Measurements from ENCODE around the gene ATP10A. TPM values are rescaled to one million over a fixed set of nuclear protein-coding genes. Genes with fewer than 3 reads are reported as not detected.
A peak's percentile ranks its signal among the peaks of the same experiment; 100 is the strongest.

The ATP10A gene
- total RNA-seq, 4 donors from 2014 or later = 1.4 to 10.0 (median 3.6) TPM

- in situ Hi-C loops (cut with MboI; ENCODE audit: low pct_ligation_motif_present in 1 of 4, low pct_unique_long_range_greater_than_20kb in 1 of 4, low sequenced_read_pairs in 3 of 4) = no loop called here
- DNase-seq = no peak
- WGBS, 2 donors (ENCODE audit: low coverage in 1 of 2) = 67 to 68% methylated on average over 7 to 19 of the region's 19 CpGs
These were observed 79.3 kb downstream of the ATP10A start for GRCh38 chr15:25783607-25784540.

GRCh38 chr15:25783134-25783533 lies 80.0 kb downstream of the ATP10A start:
- H3K4me1 ChIP-seq = peaks cover 4 to 25% (median 10%) of the 10 kb centered on the region in 4 donors
- in situ Hi-C loops (cut with MboI; ENCODE audit: low pct_ligation_motif_present in 1 of 4, low pct_unique_long_range_greater_than_20kb in 1 of 4, low sequenced_read_pairs in 3 of 4) = no loop called here
- 82 to 84% methylated on average over 2 to 3 of the region's 3 CpGs for WGBS, 2 donors (ENCODE audit: low coverage in 1 of 2)
- no peaks in the 10 kb centered on the region for H3K36me3 ChIP-seq
- intact Hi-C loops (cut with DNase I; ENCODE audit: low total_unique reads) = no loop called here
- H3K9me3 ChIP-seq = no peaks in the 10 kb centered on the region
- no peak overlapping the region for H3K27ac ChIP-seq
- H3K27me3 ChIP-seq = no peaks in the 10 kb centered on the region
- TF ChIP-seq EP300 (IDR thresholded peaks at IDR 0.05; ENCODE audit: low read depth) (no peak), POLR2AphosphoS5 (IDR thresholded peaks at IDR 0.05) (no peak), POLR2A (IDR thresholded peaks at IDR 0.05) (no peak)
- TF ChIP-seq, protein P1, sequence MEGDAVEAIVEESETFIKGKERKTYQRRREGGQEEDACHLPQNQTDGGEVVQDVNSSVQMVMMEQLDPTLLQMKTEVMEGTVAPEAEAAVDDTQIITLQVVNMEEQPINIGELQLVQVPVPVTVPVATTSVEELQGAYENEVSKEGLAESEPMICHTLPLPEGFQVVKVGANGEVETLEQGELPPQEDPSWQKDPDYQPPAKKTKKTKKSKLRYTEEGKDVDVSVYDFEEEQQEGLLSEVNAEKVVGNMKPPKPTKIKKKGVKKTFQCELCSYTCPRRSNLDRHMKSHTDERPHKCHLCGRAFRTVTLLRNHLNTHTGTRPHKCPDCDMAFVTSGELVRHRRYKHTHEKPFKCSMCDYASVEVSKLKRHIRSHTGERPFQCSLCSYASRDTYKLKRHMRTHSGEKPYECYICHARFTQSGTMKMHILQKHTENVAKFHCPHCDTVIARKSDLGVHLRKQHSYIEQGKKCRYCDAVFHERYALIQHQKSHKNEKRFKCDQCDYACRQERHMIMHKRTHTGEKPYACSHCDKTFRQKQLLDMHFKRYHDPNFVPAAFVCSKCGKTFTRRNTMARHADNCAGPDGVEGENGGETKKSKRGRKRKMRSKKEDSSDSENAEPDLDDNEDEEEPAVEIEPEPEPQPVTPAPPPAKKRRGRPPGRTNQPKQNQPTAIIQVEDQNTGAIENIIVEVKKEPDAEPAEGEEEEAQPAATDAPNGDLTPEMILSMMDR (IDR thresholded peaks at IDR 0.05) = no peak
- no peak overlapping the region for H3K4me3 ChIP-seq
- DNase-seq = no peak

More at GRCh38 chr15:25783607-25784540, 79.3 kb downstream of the ATP10A start:
- no peaks in the 10 kb centered on the region for H3K36me3 ChIP-seq
- H3K4me3 ChIP-seq = no peak overlapping the region
- no peaks in the 10 kb centered on the region for H3K27me3 ChIP-seq
- TF ChIP-seq POLR2AphosphoS5 (IDR thresholded peaks at IDR 0.05) = no peak
- TF ChIP-seq POLR2A (IDR thresholded peaks at IDR 0.05) = no peak
- TF ChIP-seq, protein P1 (IDR thresholded peaks at IDR 0.05) = peak in 2 of 5 experiments; percentile 11 to 17
- no peak for TF ChIP-seq EP300 (IDR thresholded peaks at IDR 0.05; ENCODE audit: low read depth)
- peaks cover 4 to 32% (median 13%) of the 10 kb centered on the region in 4 donors for H3K4me1 ChIP-seq
- intact Hi-C loops (cut with DNase I; ENCODE audit: low total_unique reads) = no loop called here
- peak overlapping the region; percentile 1 to 44 (median 26) for H3K27ac ChIP-seq
- H3K9me3 ChIP-seq = no peaks in the 10 kb centered on the region

DNA sequence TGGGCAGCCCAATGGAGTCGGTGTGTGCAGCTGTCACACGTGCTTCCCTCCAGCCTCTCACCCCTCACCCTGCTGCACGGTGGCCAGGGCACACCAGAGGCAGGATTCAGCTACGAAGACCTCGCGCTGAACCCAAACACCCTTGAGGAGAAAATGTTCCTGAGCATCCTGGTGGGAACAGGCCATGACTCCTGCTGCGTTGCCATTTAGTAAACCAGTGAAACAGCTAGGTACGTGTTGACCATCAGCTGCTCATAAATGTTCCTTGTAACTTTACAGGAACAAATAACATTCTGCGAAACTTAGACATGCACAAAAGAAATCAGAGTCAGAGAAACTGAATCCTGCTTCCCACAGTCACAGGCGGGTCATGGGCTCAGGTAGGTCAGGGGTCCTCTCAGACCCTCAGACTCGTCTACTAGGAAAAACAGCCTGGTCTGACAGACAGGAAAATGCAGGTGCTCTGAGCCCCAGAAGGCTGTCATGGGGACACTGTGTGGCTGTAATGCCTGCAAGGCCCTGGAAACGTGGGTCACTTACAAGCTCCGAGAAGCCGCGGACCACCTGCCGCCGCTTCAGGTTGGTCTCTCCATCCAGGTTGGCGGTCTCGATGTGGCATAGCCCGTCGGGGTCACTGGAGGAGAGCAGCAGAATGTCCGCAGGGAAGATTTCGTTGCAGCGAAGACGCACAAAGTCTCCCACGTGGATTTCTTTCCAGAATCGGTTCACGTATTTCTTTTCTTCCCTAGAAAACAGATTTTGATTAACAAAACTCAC lies 82.5 kb downstream of the ATP10A start:
- H3K9me3 ChIP-seq = no peaks in the 10 kb centered on the region
- in situ Hi-C loops (cut with MboI; ENCODE audit: low pct_ligation_motif_present in 1 of 4, low pct_unique_long_range_greater_than_20kb in 1 of 4, low sequenced_read_pairs in 3 of 4) = no loop called here
- intact Hi-C loops (cut with DNase I; ENCODE audit: low total_unique reads) = no loop called here
- no peak overlapping the region for H3K27ac ChIP-seq
- H3K4me3 ChIP-seq = no peak overlapping the region
- 87 to 92% methylated on average over 20 to 28 of the region's 28 CpGs for WGBS, 2 donors (ENCODE audit: low coverage in 1 of 2)
- peaks cover 0 to 13% (median 6%) of the 10 kb centered on the region in 4 donors for H3K4me1 ChIP-seq
- H3K36me3 ChIP-seq = no peaks in the 10 kb centered on the region
- no peaks in the 10 kb centered on the region for H3K27me3 ChIP-seq
- TF ChIP-seq POLR2A (IDR thresholded peaks at IDR 0.05) (no peak), EP300 (IDR thresholded peaks at IDR 0.05; ENCODE audit: low read depth) (no peak), POLR2AphosphoS5 (IDR thresholded peaks at IDR 0.05) (no peak)
- TF ChIP-seq, protein P1 (IDR thresholded peaks at IDR 0.05) = no peak
- DNase-seq = no peak

GRCh38 chr15:25778161-25778560 lies 85.0 kb downstream of the ATP10A start:
- intact Hi-C loops (cut with DNase I; ENCODE audit: low total_unique reads) (no loop called here), in situ Hi-C loops (cut with MboI; ENCODE audit: low pct_ligation_motif_present in 1 of 4, low pct_unique_long_range_greater_than_20kb in 1 of 4, low sequenced_read_pairs in 3 of 4) (no loop called here)
- Histone ChIP-seq H3K36me3 (no peaks in the 10 kb centered on the region), H3K27ac (no peak overlapping the region), H3K9me3 (no peaks in the 10 kb centered on the region), H3K4me1 (peaks cover 0 to 12% (median 3%) of the 10 kb centered on the region in 4 donors), H3K4me3 (no peak overlapping the region), H3K27me3 (no peaks in the 10 kb centered on the region)
- TF ChIP-seq, protein P1 (IDR thresholded peaks at IDR 0.05) = no peak
- TF ChIP-seq POLR2AphosphoS5 (IDR thresholded peaks at IDR 0.05) (no peak), POLR2A (IDR thresholded peaks at IDR 0.05) (no peak), EP300 (IDR thresholded peaks at IDR 0.05; ENCODE audit: low read depth) (no peak)
- DNase-seq = no peak
- WGBS, 2 donors (ENCODE audit: low coverage in 1 of 2) = 75 to 81% methylated on average over 1 of the region's 1 CpG
